Measurements from ENCODE around the gene PKM. TPM values are rescaled to one million over a fixed set of nuclear protein-coding genes. Genes with fewer than 3 reads are reported as not detected.

The PKM gene
- total and polyA plus RNA-seq, 9 of the 15 experiments (the other 6 are each of a cell fraction or from before 2014, with no cell fraction given) = 140 to 825 (median 383) TPM

DNA sequence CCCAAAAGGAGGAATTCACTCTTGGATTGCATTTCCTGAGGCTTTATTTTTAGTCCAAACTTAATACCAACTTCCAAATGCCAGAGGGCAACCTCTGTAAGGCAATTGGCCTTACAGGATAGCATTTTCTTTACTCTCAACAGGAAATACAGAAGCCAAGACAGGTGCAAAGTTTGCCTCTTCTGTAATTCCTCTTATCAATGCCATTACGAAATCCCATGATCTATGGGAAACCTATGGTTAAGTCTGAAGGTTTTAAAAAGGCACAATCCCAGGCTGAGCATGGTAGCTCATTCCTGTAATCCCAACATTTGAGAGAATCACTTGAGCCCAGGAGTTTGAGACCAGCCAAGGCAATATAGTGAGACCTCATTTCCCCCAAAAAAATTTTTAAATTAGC, 14.9 kb downstream of the PKM start:
- no peaks in the 10 kb centered on the region for H3K27me3 ChIP-seq (ENCODE audit: control insufficient read depth in 2 of 2, insufficient read depth in 2 of 2, low read length in 2 of 2)
- no peak overlapping the region for H3K4me2 ChIP-seq (ENCODE audit: insufficient read depth, low read length)
- H3K9me3 ChIP-seq (replicated peaks; ENCODE audit: control insufficient read depth, insufficient read depth, low read depth, low read length) = no peaks in the 10 kb centered on the region
- H3K4me1 ChIP-seq (replicated peaks in 1 of 2; ENCODE audit: control insufficient read depth in 2 of 2, insufficient read depth in 2 of 2, low read length in 2 of 2) = no peaks in the 10 kb centered on the region
- H3K9me1 ChIP-seq (ENCODE audit: control insufficient read depth, insufficient read depth, low read length) = no peaks in the 10 kb centered on the region
- no peak overlapping the region for H2AFZ ChIP-seq (ENCODE audit: low read depth, low read length)
- no peak overlapping the region for H3K9ac ChIP-seq (ENCODE audit: insufficient read depth in 1 of 2, low read depth in 2 of 2, low read length in 2 of 2)
- WGBS (ENCODE audit: insufficient coverage, low coverage, missing lambda C conversion rate) = 86% methylated on average over 1 of the region's 1 CpG
- 0 out of 2 replicates have a peak, but pooled peaks cover 13% of the 10 kb centered on the region for H4K20me1 ChIP-seq (replicated peaks; ENCODE audit: control insufficient read depth, insufficient read depth, low read length)
- DNase-seq (ENCODE audit: extremely low read depth in 1 of 4, low spot score in 3 of 4) = no peak
- CTCF ChIA-PET (ENCODE audit: low intra/inter-chr PET ratio) = no interaction called here
- H3K27ac ChIP-seq (ENCODE audit: extremely low read depth, low read depth, low read length) = no peak overlapping the region
- FAIRE-seq = no peak
- POLR2A ChIA-PET = interaction anchor here (1.1 kb wide), 1 partner anchor 11 kb away, joined by 3 read pairs; no protein-coding TSS in a partner anchor
- H3K79me2 ChIP-seq (ENCODE audit: control insufficient read depth, insufficient read depth, low read length) = peaks cover 44% of the 10 kb centered on the region
- in situ Hi-C loops (cut with MboI) (no loop called here), intact Hi-C loops (cut with micrococcal nuclease) (no loop called here)
- no peak for ATAC-seq
- no peak overlapping the region for H3K4me3 ChIP-seq
- peaks cover 96% of the 10 kb centered on the region for H3K36me3 ChIP-seq (ENCODE audit: control insufficient read depth, insufficient read depth, low read length)
- no TSS peak for BruUV-seq (replicated peaks)
- TF ChIP-seq ETS2 (tag; IDR thresholded peaks at IDR 0.05; ENCODE audit: borderline replicate concordance, poor library complexity, severe bottlenecking) = no peak
- TF ChIP-seq CREM (IDR thresholded peaks at IDR 0.05; ENCODE audit: low read depth) = no peak
- TF ChIP-seq NFYB (IDR thresholded peaks at IDR 0.05; ENCODE audit: extremely low read depth, insufficient read length) = no peak
- TF ChIP-seq, protein P1, sequence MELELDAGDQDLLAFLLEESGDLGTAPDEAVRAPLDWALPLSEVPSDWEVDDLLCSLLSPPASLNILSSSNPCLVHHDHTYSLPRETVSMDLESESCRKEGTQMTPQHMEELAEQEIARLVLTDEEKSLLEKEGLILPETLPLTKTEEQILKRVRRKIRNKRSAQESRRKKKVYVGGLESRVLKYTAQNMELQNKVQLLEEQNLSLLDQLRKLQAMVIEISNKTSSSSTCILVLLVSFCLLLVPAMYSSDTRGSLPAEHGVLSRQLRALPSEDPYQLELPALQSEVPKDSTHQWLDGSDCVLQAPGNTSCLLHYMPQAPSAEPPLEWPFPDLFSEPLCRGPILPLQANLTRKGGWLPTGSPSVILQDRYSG (tag; conservative IDR thresholded peaks at IDR 0.05; ENCODE audit: low read depth) = no peak
- no peak for TF ChIP-seq POU5F1 (IDR thresholded peaks at IDR 0.05; ENCODE audit: borderline replicate concordance, low read depth, low read length, partially characterized antibody)
- TF ChIP-seq ZEB2 (IDR thresholded peaks at IDR 0.05) = no peak
- TF ChIP-seq, protein P2, sequence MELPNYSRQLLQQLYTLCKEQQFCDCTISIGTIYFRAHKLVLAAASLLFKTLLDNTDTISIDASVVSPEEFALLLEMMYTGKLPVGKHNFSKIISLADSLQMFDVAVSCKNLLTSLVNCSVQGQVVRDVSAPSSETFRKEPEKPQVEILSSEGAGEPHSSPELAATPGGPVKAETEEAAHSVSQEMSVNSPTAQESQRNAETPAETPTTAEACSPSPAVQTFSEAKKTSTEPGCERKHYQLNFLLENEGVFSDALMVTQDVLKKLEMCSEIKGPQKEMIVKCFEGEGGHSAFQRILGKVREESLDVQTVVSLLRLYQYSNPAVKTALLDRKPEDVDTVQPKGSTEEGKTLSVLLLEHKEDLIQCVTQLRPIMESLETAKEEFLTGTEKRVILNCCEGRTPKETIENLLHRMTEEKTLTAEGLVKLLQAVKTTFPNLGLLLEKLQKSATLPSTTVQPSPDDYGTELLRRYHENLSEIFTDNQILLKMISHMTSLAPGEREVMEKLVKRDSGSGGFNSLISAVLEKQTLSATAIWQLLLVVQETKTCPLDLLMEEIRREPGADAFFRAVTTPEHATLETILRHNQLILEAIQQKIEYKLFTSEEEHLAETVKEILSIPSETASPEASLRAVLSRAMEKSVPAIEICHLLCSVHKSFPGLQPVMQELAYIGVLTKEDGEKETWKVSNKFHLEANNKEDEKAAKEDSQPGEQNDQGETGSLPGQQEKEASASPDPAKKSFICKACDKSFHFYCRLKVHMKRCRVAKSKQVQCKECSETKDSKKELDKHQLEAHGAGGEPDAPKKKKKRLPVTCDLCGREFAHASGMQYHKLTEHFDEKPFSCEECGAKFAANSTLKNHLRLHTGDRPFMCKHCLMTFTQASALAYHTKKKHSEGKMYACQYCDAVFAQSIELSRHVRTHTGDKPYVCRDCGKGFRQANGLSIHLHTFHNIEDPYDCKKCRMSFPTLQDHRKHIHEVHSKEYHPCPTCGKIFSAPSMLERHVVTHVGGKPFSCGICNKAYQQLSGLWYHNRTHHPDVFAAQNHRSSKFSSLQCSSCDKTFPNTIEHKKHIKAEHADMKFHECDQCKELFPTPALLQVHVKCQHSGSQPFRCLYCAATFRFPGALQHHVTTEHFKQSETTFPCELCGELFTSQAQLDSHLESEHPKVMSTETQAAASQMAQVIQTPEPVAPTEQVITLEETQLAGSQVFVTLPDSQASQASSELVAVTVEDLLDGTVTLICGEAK (IDR thresholded peaks at IDR 0.05) = no peak
- TF ChIP-seq, protein P2 (CRISPR knock-in tag; IDR thresholded peaks at IDR 0.05) = no peak
- TF ChIP-seq KLF10 (CRISPR knock-in tag; IDR thresholded peaks at IDR 0.05) = no peak
- TF ChIP-seq FIP1L1 (IDR thresholded peaks at IDR 0.05; ENCODE audit: low read depth, low read length, poor library complexity, severe bottlenecking) = no peak
- TF ChIP-seq, protein P3, sequence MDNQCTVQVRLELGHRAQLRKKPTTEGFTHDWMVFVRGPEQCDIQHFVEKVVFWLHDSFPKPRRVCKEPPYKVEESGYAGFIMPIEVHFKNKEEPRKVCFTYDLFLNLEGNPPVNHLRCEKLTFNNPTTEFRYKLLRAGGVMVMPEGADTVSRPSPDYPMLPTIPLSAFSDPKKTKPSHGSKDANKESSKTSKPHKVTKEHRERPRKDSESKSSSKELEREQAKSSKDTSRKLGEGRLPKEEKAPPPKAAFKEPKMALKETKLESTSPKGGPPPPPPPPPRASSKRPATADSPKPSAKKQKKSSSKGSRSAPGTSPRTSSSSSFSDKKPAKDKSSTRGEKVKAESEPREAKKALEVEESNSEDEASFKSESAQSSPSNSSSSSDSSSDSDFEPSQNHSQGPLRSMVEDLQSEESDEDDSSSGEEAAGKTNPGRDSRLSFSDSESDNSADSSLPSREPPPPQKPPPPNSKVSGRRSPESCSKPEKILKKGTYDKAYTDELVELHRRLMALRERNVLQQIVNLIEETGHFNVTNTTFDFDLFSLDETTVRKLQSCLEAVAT (IDR thresholded peaks at IDR 0.05) = no peak
